H1 (cell line): Measurements from ENCODE around the gene TTC31. TPM values are rescaled to one million over a fixed set of nuclear protein-coding genes. Genes with fewer than 3 reads are reported as not detected.

Experiments
- CBX5 ChIP-seq: fragments of 300-800, 300-1000 bp; sonication (generic); IDR thresholded peaks from 2 replicates; pipeline ENCODE4 v1.7.1; 2016; ENCODE audit warnings: antibody characterized with exemption, low read length, low read depth
- CBX8 ChIP-seq: fragments of 300-800, 300-1000 bp; sonication (generic); IDR thresholded peaks from 2 replicates; pipeline ENCODE4 v1.7.1; 2016; ENCODE audit warnings: low read depth, low read length, borderline replicate concordance
- CHD7 ChIP-seq: fragments of 300-600 bp; sonication (generic); IDR thresholded peaks from 2 replicates; pipeline ENCODE4 v1.7.1; 2012; ENCODE audit warnings: low read length, moderate library complexity, mild to moderate bottlenecking, inconsistent platforms; ENCODE audit not compliant: insufficient replicate concordance
- POLR2AphosphoS5 ChIP-seq: IDR thresholded peaks from 2 replicates; pipeline ENCODE4 v1.6.1; 2011; ENCODE audit warnings: low read depth, low read length
- RNF2 ChIP-seq: fragments of 200-900, 300-1000 bp; sonication (generic); IDR thresholded peaks from 2 replicates; pipeline ENCODE4 v1.7.1; 2016; ENCODE audit warnings: borderline replicate concordance, low read depth, mild to moderate bottlenecking, antibody characterized with exemption, low read length; ENCODE audit not compliant: poor library complexity, severe bottlenecking; ENCODE audit errors: missing control alignments
- SRF ChIP-seq: IDR thresholded peaks from 2 replicates; pipeline ENCODE4 v1.6.1; 2011; ENCODE audit warnings: mild to moderate bottlenecking, low read depth, low read length, moderate library complexity
- polyA plus RNA-seq, 7 experiments: library from polyadenylated mRNA; depleted of rRNA in 3 of 7; stranded (reverse) in 5 of 7; unstranded in 2 of 7; fragments of >200 nt in 5 of 7; fragments of 200-250 nt in 2 of 7; gene quantifications; 1 replicate in 5 of 7; 2 replicates in 1 of 7; 4 replicates in 1 of 7; pipeline versions ENCODE4 v1.2.1 to v1.2.3, GENCODE V29; 2011 to 2013; ENCODE audit warnings: missing spikeins in 2 of 7, mixed read lengths in 2 of 7
- total RNA-seq: library from RNA; stranded (reverse); fragmentation: NEBNext Ultra II Directional; extraction: Animal tissue kit (Norgen Biotek cat#: 25700); gene quantifications from 2 replicates; pipeline ENCODE4 v1.2.1, GENCODE V29; 2021

Gene TTC31
- total and polyA plus RNA-seq, 2 of the 8 experiments (the other 6 are each of a cell fraction or from before 2014, with no cell fraction given), result 28.8 to 29.9 TPM

GRCh38 chr2:74491648-74492544 lies 9.0 kb downstream of the TTC31 start (continued):
- TF ChIP-seq CHD7, result no peak
- TF ChIP-seq CBX8, result no peak
- no peak for TF ChIP-seq CBX5
- TF ChIP-seq POLR2AphosphoS5, result no peak
- TF ChIP-seq SRF, result no peak
- TF ChIP-seq RNF2, result no peak
- TF ChIP-seq, all 59 proteins: peak for 0
